Dermis microvascular lymphatic vessel endothelial cell (primary cell): ENCODE measurements around the gene IGLL5. TPM values are rescaled to one million over a fixed set of nuclear protein-coding genes. Genes with fewer than 3 reads are reported as not detected.

Experiments used
- DNase-seq, 2 donors: peaks; one replicate each; pipeline versions ENCODE4 v3.0.0 to v3.0.0-alpha.2; 2010; ENCODE audit warnings: low read depth in 2 of 2
- total RNA-seq: library from RNA; depleted of rRNA; stranded (reverse); fragments of >200 nt; gene quantifications from 2 replicates; pipeline ENCODE4 v1.2.1, GENCODE V29; 2014

The IGLL5 gene
- total RNA-seq, 1 donor from 2014 or later = not detected

GRCh38 chr22:22927196-22927887, 39.7 kb downstream of the IGLL5 start:
- DNase-seq = no peak

- DNase-seq = no peak
Measured at GRCh38 chr22:22927888-22928665, 40.5 kb downstream of the IGLL5 start.

GRCh38 chr22:22928666-22929380, 41.2 kb downstream of the IGLL5 start:
- no peak for DNase-seq

- no peak for DNase-seq
Measured at GRCh38 chr22:22929381-22930221, 42.0 kb downstream of the IGLL5 start.

- DNase-seq = no peak
Measured at GRCh38 chr22:22930222-22930497, 42.5 kb downstream of the IGLL5 start.

- no peak for DNase-seq
Measured at GRCh38 chr22:22930571-22931556, 43.2 kb downstream of the IGLL5 start.

- no peak for DNase-seq
Measured at GRCh38 chr22:22931557-22932270, 44.1 kb downstream of the IGLL5 start.

- DNase-seq = no peak
Measured at GRCh38 chr22:22932512-22932941, 44.9 kb downstream of the IGLL5 start.

- no peak for DNase-seq
Measured at GRCh38 chr22:22933100-22933806, 45.6 kb downstream of the IGLL5 start.

GRCh38 chr22:22933807-22934542, 46.4 kb downstream of the IGLL5 start:
- no peak for DNase-seq

GRCh38 chr22:22934543-22935055, 47.0 kb downstream of the IGLL5 start:
- no peak for DNase-seq

GRCh38 chr22:22935056-22935545, 47.5 kb downstream of the IGLL5 start:
- no peak for DNase-seq

GRCh38 chr22:22935546-22936157, 48.0 kb downstream of the IGLL5 start:
- DNase-seq = no peak

- DNase-seq = no peak
Measured at GRCh38 chr22:22936180-22936914, 48.7 kb downstream of the IGLL5 start.

- no peak for DNase-seq
Measured at GRCh38 chr22:22936915-22937656, 49.5 kb downstream of the IGLL5 start.

GRCh38 chr22:22937894-22938480, 50.4 kb downstream of the IGLL5 start:
- no peak for DNase-seq
